HepG2 (cell line): Measurements from ENCODE around the gene RAB40C. TPM values are rescaled to one million over a fixed set of nuclear protein-coding genes. Genes with fewer than 3 reads are reported as not detected.

ENCODE experiments used
- AGO2 ChIP-seq: fragments of 200-400 bp; formaldehyde crosslinking; optimal IDR thresholded peaks from 2 replicates; pipeline ENCODE3; 2017; ENCODE audit warnings: mild to moderate bottlenecking, low read depth, low read length, moderate library complexity
- BHLHE40 ChIP-seq: IDR thresholded peaks from 2 replicates; pipeline ENCODE4 v1.6.1; 2011; ENCODE audit warnings: low read length, improper control_type of control experiment
- DR1 ChIP-seq: sonication (generic); formaldehyde crosslinking; IDR thresholded peaks from 2 replicates; pipeline ENCODE4 v1.8.0; 2021; ENCODE audit warnings: mild to moderate bottlenecking, missing genetic modification reagents, inconsistent platforms
- EP300 ChIP-seq, 3 experiments: sonication (generic) in 1 of 3; formaldehyde crosslinking in 1 of 3; IDR thresholded peaks; 2 replicates each; pipeline versions ENCODE4 v1.5.1 to v1.6.1; 2011 to 2020; ENCODE audit warnings: low read depth in 2 of 3, low read length in 2 of 3, borderline replicate concordance in 1 of 3, improper control_type of control experiment in 1 of 3, mild to moderate bottlenecking in 1 of 3, missing genetic modification reagents in 1 of 3, moderate library complexity in 1 of 3
- HDAC2 ChIP-seq: sonication (generic); formaldehyde crosslinking; IDR thresholded peaks from 2 replicates; pipeline ENCODE4 v1.4.0; 2020; ENCODE audit warnings: missing genetic modification reagents
- HNF4A ChIP-seq: sonication (generic); formaldehyde crosslinking; IDR thresholded peaks from 2 replicates; pipeline ENCODE4 v1.4.0; 2020; ENCODE audit warnings: missing genetic modification reagents
- MED8 ChIP-seq: sonication (generic); formaldehyde crosslinking; IDR thresholded peaks from 2 replicates; pipeline ENCODE4 v1.8.1; 2023; ENCODE audit warnings: mild to moderate bottlenecking, missing genetic modification reagents; ENCODE audit not compliant: insufficient replicate concordance
- RELA ChIP-seq: sonication (generic); formaldehyde crosslinking; IDR thresholded peaks from 2 replicates; pipeline ENCODE4 v1.4.0; 2020; ENCODE audit warnings: missing genetic modification reagents
- REPIN1 ChIP-seq: sonication (generic); formaldehyde crosslinking; IDR thresholded peaks from 2 replicates; pipeline ENCODE4 v1.8.0; 2022; ENCODE audit warnings: missing genetic modification reagents, low read depth, mild to moderate bottlenecking, borderline replicate concordance
- SP2 ChIP-seq: sonication (generic); formaldehyde crosslinking; IDR thresholded peaks from 2 replicates; pipeline ENCODE4 v1.5.1; 2020; ENCODE audit warnings: mild to moderate bottlenecking, missing genetic modification reagents
- ZNF235 ChIP-seq: sonication (generic); formaldehyde crosslinking; IDR thresholded peaks from 2 replicates; pipeline ENCODE4 v1.8.1; 2023; ENCODE audit warnings: mild to moderate bottlenecking, missing genetic modification reagents, borderline replicate concordance
- ZNF264 ChIP-seq: sonication (generic); formaldehyde crosslinking; IDR thresholded peaks from 2 replicates; pipeline ENCODE4 v1.4.0; 2020; ENCODE audit warnings: missing genetic modification reagents
- ZNF546 ChIP-seq: sonication (generic); formaldehyde crosslinking; conservative IDR thresholded peaks from 2 replicates; pipeline ENCODE4 v1.8.1; 2023; ENCODE audit warnings: mild to moderate bottlenecking, missing genetic modification reagents
- ZNF549 ChIP-seq: sonication (generic); formaldehyde crosslinking; IDR thresholded peaks from 2 replicates; pipeline ENCODE4 v1.5.0; 2020; ENCODE audit warnings: missing genetic modification reagents
- ZNF737 ChIP-seq: sonication (generic); formaldehyde crosslinking; IDR thresholded peaks from 2 replicates; pipeline ENCODE4 v1.5.0; 2020; ENCODE audit warnings: missing genetic modification reagents, mild to moderate bottlenecking, borderline replicate concordance
- ZZZ3 ChIP-seq: sonication (generic); formaldehyde crosslinking; IDR thresholded peaks from 2 replicates; pipeline ENCODE4 v1.4.0; 2020; ENCODE audit warnings: missing genetic modification reagents, mild to moderate bottlenecking, borderline replicate concordance
- polyA plus RNA-seq, 8 experiments: library from polyadenylated mRNA; depleted of rRNA in 3 of 8; stranded (reverse) in 7 of 8; unstranded in 1 of 8; fragments of >200 nt; fragmentation: Illumina TruSeq in 4 of 8; extraction: Trizol in 4 of 8; gene quantifications; 2 replicates each; pipeline versions ENCODE4 v1.2.1 to v1.2.3, GENCODE V29; 2011 to 2016; ENCODE audit warnings: low read depth in 4 of 8, missing spikeins in 1 of 8, mixed read lengths in 1 of 8; ENCODE audit not compliant: insufficient read depth in 1 of 8
- total RNA-seq, 5 experiments: library from RNA; depleted of rRNA; stranded (reverse); fragments of >200 nt; fragmentation: Illumina TruSeq; extraction: Trizol; gene quantifications; 2 replicates each; pipeline ENCODE4 v1.2.3, GENCODE V29; 2016; ENCODE audit warnings: low read depth in 1 of 5
- TF ChIP-seq, protein P1 (sequence below): conservative IDR thresholded peaks from 2 replicates; pipeline ENCODE4 v1.6.1; 2018; ENCODE audit warnings: missing genetic modification reagents
- TF ChIP-seq, protein P2 (sequence below): IDR thresholded peaks from 2 replicates; pipeline ENCODE4 v1.6.1; 2016; ENCODE audit warnings: low read depth, missing genetic modification reagents, missing compliant biosample characterization
- TF ChIP-seq, protein P3 (sequence below): sonication (generic); formaldehyde crosslinking; IDR thresholded peaks from 2 replicates; pipeline ENCODE4 v1.8.1; 2023; ENCODE audit warnings: mild to moderate bottlenecking, missing genetic modification reagents, borderline replicate concordance
- TF ChIP-seq, protein P4 (sequence below): fragments of 450-650 bp; IDR thresholded peaks from 2 replicates; pipeline ENCODE4 v1.6.1; 2016

Gene RAB40C
- total and polyA plus RNA-seq, 2 of the 13 experiments (the other 11 are each of a cell fraction or from before 2014, with no cell fraction given): 7.7 to 11.5 TPM

DNA sequence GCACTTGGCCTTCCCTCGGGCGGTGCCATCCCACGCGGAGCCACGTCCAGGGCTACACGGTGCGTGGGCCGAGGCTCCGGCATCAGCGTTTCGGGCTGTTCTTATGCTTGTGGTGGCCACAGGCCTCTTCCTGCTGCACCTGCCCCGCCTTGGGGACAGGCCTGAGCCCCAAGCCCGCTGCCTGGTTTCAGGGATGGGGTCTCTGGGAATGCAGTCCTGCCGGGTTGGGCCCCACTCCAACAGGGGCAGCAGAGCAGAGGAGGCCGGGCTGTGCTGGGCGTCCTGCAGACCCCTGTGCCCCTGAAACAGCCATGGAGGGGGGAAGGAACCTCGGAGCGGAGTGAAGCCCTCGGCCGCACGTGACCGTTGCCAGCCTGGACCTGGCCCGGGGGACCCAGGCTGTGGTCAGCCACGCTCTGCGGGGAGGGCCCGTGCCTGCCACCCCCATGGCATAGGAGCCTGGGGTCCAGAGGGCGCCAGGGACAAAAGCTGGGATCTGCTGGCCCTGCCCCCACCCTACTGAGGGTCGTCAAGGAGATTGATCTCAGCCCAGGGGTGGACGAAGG, 40.5 kb downstream of the RAB40C start (continued):
- TF ChIP-seq RELA (no peak), MED8 (peak; percentile 29), HNF4A (CRISPR knock-in tag) (peak; percentile 66), ZNF546 (CRISPR knock-in tag) (no peak; the same call in 1 of the 2 replicates), BHLHE40 (peak; percentile 69), REPIN1 (CRISPR knock-in tag) (no peak), ZNF264 (0 out of 2 replicates have a peak, but pooled peaks have one; percentile 29), EP300 (IDR thresholded peaks at IDR 0.05; ENCODE audit: low read depth in 2 of 2, low read length in 2 of 2) (peak in 1 of 2 experiments; percentile 32; a peak in 1 of 4 replicates), EP300 (CRISPR knock-in tag; IDR thresholded peaks at IDR 0.05; ENCODE audit: borderline replicate concordance) (no peak), HDAC2 (CRISPR knock-in tag) (no peak), AGO2 (peak; percentile 78), ZNF737 (CRISPR knock-in tag) (no peak), DR1 (0 out of 2 replicates have a peak, but pooled peaks have one; percentile 49), SP2 (CRISPR knock-in tag) (no peak), ZZZ3 (0 out of 2 replicates have a peak, but pooled peaks have one; percentile 65), ZNF235 (CRISPR knock-in tag) (no peak; the same call in 1 of the 2 replicates), ZNF549 (CRISPR knock-in tag) (0 out of 2 replicates have a peak, but pooled peaks have one; percentile 38)
- TF ChIP-seq, protein P1, sequence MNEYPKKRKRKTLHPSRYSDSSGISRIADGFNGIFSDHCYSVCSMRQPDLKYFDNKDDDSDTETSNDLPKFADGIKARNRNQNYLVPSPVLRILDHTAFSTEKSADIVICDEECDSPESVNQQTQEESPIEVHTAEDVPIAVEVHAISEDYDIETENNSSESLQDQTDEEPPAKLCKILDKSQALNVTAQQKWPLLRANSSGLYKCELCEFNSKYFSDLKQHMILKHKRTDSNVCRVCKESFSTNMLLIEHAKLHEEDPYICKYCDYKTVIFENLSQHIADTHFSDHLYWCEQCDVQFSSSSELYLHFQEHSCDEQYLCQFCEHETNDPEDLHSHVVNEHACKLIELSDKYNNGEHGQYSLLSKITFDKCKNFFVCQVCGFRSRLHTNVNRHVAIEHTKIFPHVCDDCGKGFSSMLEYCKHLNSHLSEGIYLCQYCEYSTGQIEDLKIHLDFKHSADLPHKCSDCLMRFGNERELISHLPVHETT: no peak
- TF ChIP-seq, protein P2, sequence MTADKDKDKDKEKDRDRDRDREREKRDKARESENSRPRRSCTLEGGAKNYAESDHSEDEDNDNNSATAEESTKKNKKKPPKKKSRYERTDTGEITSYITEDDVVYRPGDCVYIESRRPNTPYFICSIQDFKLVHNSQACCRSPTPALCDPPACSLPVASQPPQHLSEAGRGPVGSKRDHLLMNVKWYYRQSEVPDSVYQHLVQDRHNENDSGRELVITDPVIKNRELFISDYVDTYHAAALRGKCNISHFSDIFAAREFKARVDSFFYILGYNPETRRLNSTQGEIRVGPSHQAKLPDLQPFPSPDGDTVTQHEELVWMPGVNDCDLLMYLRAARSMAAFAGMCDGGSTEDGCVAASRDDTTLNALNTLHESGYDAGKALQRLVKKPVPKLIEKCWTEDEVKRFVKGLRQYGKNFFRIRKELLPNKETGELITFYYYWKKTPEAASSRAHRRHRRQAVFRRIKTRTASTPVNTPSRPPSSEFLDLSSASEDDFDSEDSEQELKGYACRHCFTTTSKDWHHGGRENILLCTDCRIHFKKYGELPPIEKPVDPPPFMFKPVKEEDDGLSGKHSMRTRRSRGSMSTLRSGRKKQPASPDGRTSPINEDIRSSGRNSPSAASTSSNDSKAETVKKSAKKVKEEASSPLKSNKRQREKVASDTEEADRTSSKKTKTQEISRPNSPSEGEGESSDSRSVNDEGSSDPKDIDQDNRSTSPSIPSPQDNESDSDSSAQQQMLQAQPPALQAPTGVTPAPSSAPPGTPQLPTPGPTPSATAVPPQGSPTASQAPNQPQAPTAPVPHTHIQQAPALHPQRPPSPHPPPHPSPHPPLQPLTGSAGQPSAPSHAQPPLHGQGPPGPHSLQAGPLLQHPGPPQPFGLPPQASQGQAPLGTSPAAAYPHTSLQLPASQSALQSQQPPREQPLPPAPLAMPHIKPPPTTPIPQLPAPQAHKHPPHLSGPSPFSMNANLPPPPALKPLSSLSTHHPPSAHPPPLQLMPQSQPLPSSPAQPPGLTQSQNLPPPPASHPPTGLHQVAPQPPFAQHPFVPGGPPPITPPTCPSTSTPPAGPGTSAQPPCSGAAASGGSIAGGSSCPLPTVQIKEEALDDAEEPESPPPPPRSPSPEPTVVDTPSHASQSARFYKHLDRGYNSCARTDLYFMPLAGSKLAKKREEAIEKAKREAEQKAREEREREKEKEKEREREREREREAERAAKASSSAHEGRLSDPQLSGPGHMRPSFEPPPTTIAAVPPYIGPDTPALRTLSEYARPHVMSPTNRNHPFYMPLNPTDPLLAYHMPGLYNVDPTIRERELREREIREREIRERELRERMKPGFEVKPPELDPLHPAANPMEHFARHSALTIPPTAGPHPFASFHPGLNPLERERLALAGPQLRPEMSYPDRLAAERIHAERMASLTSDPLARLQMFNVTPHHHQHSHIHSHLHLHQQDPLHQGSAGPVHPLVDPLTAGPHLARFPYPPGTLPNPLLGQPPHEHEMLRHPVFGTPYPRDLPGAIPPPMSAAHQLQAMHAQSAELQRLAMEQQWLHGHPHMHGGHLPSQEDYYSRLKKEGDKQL (CRISPR knock-in tag): no peak
- TF ChIP-seq, protein P3, sequence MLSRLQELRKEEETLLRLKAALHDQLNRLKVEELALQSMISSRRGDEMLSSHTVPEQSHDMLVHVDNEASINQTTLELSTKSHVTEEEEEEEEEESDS (CRISPR knock-in tag): no peak
- TF ChIP-seq, protein P4, sequence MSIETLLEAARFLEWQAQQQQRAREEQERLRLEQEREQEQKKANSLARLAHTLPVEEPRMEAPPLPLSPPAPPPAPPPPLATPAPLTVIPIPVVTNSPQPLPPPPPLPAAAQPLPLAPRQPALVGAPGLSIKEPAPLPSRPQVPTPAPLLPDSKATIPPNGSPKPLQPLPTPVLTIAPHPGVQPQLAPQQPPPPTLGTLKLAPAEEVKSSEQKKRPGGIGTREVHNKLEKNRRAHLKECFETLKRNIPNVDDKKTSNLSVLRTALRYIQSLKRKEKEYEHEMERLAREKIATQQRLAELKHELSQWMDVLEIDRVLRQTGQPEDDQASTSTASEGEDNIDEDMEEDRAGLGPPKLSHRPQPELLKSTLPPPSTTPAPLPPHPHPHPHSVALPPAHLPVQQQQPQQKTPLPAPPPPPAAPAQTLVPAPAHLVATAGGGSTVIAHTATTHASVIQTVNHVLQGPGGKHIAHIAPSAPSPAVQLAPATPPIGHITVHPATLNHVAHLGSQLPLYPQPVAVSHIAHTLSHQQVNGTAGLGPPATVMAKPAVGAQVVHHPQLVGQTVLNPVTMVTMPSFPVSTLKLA: no peak
